Retina (tissue), 1 donor: ENCODE results near the gene TMEM18.
A peak's percentile ranks its signal among the peaks of the same experiment; 100 is the strongest.

Experiments
- DNase-seq: peaks from one replicate; pipeline ENCODE4 v3.0.0-alpha.2; 2016

TMEM18 gene

DNA sequence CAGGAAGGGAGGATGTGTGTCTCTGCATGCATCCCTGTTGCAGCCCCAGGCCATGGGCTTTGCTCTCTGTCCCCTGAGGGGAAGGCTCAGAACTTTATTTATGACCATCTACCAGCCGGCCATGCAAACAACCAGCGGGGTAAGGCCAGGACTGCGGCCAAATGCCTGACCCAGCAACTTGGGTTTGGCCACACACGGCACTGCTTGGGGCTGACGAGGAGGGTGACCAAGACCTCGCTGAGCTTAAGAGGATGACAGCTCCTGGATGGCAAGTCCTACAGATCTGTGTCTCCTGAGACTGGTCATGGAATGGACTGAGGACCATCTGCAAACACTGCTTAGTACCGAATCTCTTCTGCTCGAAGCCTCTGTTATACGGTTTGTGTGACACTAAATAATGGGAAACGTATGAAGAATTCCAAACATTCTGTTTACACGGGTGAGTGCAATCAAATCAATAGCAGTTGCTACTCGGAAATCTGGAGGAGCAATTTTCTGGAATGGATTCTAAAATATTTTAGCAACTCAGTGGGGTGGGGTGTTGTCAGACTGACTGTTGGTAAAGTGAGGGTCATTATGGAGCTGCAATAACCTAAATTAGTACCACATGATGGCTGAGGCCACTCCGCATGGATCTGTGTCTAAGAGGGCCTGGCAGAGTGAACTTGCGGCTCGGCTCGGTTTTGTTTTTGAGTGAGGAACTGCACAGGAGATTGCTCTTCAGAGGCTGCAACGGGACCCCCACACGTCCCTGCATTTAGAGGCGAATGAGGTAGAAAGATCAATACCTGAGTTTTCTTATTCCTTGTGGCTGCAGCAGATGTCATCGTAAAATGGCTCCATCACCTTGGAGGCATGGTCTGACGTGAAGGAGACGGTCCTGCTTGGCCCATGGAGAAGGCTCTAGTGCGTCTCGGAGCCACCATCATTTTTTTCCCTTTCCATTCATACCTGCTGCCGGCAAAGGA is 26.6 kb downstream of the TMEM18 start:
- DNase-seq = no peak

DNA sequence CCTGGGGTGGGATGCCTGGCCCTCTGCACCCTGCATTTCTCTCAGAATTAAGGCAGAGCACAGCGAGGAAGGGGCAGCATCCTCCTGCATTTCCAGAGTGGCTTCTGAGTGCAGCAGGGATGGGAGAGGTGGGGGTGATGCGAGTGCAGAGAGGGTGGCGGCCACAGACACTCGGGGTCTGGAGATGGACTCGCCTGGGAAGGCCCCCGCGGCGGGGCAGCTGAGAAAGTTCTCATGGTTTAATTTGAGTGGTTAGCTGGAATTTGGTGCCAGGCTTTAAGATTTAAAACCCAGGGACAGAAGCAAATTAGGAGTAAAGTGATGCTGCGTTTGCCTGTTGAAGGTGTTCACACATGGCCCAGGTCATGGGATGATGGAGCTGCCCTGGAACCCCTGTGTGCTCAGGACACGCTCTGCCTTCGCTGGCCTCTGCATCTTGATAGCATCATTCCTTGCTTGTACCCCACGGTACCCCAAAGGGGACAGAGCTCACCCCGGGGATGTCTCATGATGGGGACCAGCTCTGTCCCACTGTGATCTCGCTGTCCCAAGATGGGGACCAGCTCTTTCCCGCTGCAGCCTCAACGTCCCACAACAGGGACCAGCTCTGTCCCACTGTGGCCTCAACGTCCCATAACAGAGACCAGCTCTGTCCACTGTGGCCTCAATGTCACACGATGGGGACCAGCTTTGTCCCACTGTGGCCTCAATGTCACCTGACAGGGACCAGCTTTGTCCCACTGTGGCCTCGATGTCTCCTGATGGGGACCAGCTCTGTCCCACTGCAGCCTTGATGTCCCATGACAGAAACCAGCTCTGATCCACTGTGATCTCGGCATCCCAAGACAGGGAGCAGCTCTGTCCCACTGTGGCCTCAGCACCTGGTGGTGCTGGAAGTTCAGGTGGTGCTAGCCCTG is 27.5 kb downstream of the TMEM18 start:
- DNase-seq = no peak

DNA sequence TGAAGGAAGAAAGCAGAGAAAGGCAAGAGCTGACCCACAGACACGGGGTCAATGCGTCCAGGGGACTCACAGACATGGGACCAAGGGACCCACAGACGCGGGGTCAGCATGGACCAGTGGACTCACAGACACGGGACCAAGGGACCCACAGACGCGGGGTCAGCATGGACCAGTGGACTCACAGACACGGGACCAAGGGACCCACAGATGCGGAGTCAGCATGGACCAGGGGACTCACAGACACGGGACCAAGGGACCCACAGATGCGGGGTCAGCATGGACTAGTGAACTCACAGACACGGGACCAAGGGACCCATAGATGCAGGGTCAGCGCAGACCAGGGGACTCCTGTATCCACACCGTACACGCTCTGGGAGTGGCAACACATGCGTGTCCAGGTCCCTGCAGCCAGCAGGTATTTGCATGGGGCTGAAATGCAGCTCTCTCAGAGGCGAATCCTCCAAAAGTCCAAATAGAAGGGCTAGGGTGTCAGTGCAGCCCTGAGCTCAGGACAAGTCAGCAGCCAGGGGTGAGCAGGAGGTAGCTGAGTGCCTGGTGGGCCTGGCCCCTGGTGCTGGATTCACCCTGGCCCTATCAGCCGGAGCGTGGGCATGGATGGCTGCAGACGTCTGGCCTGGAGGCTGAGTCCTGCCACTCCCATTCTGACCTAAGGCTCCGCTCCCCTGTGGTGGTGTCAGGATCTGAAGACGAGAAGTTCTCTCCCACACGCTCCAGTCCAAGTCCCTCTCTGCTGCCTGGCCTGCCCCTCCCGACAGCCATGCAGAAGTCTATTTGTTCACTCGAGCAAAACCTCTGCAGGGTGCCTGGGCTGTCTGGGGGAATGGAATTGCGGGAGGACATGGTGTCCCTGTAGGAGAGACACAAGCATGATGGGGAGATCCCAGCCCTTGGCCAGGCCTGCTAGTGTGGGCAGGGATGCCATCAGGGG is 28.5 kb downstream of the TMEM18 start:
- DNase-seq = peak; percentile 61

DNA sequence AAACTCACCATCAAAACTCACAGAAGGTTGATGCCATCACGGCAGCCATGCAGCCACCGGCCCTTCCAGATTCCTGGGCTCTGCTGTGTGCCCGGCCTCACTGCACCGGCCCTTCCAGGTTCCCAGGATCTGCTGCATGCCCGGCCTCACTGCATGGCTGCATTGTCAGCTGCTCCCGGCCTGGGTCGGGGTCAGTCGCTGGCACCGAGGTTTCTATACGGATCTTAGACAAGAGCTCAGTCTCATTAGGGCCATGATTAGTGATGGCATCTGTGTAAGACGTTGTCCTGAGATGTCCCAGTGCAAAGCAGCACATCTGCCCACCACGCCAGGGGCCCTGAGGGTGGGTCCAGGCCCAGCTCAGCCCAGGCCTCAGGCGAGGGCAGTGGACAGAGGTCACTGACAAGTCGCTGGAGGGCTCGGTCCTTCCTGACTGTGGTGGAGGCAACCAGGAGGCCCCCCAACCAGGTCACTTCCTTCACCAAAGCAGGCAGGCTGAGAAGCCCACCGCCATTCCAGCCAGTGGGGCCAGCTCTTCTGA is 29.4 kb downstream of the TMEM18 start:
- no peak for DNase-seq

DNA sequence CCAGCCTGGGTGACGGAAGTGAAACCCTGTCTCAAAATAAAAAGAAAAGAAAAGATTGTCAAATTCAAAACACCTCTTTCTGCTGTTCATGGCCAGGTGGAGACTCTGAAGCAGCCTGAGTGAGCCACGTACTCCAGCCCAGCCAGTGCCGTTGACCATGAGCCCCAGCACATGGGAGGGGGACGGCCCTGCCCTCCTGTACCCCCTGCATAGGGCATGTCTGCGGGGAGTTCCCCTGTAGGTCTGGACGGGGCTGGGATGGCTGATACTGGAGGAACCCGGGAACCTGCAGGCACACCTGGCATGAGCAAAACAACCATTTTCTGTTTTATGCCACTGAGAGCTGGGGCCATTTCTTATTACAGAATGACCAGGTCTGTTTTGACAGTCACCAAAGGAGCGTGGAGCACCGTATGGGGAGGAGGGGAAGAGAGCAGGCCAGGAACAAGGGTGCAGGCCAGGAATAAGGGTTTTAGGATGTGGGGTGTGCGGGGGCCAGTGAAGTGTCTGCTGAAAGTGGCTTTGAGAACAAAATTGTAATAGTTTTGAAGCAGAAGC is 30.1 kb downstream of the TMEM18 start:
- DNase-seq = no peak

DNA sequence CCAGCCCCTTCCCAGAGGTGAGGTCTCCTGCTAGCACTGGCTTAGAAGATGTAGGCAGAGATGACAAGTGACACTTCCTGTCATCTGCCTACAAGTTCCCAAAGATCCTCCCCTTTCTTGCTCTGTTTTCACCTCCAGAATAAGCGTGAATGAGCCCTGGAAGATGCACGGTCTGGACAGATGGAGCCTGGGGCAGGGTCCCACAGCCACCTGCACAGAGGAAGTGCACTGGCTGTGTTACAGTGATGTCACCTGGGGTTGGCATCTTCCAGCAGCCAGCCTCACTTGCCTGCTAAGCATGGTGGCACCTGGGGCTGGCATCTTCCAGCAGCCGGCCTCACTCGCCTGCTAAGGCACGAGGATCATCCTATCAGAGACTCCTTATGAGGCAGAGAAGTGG is 32.3 kb downstream of the TMEM18 start:
- DNase-seq = no peak

DNA sequence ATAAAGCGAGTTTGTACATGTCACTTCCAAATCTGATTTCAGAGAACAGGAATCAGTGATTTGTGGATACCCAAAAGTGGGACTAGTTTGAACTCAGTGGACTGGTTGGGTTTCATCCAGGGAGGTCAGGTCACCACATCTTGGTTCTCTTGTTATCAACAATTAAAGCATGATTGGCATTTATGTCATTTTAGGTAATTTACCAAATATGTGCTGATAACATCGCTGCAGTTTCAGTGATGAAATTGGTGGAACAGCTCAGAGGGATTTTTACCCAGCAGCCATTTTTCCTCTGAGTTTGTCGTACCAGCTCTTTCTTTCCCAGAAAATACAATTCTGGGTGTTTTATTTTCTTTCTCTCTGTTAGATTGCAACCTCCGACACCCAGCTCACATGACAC is 33.4 kb downstream of the TMEM18 start:
- no peak for DNase-seq

DNA sequence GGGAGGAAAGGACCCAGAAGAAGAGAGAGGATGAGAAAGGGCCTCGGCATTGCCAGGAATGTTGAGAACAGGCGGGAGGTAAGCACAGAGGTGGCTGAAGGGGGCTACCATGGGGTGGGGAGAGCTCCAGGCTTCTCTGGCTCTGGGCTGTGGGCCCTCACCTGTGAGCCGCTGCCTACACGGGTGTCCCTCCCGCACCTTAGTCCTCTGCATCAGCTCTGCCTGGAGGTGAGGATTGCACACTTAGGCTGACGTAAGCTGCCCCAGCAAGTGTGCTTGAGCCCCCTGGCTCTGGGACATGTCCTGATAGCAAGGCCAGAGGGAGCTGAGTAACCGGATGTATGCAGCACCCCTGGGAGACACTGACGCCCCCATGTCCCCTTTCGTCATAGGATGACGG is 33.9 kb downstream of the TMEM18 start:
- DNase-seq = no peak

DNA sequence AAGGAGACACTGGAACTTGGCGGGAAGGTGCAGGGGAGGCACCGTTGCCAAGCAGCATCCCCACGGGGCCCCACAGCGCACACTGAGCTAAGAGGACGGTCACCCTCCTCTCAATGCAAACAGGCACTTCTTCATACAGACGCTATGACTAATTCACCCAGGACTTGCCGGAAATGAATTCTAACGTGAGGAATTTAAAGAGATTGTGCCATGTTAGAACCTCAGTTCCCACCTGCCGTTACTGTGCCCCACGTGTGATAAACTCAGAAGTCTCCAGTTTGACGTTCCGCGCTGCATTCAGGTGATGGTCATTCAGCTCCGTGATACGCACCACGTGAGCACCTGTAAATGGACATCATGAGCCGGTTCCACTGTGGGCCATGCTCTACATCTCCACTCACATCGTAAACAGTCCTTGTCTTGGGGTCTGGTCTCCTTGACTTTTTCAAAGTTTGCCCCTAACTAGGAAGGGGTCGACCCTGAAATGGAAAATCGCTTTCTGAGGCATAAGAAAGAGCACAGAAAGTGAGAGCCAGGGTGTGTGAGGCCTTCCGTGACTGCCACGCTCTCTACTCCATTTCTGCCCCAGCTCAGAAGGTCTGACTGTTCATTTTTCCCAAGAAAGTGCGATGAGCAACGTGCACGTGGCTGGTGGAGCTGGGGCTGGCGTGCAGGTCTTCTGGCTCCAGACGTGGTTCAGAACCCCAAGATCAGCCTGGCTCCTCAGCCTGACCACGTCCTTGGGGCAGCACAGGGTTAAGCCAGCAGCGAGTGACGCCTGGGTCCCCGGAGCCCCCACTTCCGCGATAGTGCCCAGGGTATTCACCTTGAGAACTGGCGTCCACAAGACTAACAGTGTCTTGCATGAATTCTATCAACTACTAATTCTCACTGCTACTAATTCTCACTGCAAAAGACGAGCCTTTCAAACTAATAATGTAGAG is 35.1 kb downstream of the TMEM18 start:
- no peak for DNase-seq

DNA sequence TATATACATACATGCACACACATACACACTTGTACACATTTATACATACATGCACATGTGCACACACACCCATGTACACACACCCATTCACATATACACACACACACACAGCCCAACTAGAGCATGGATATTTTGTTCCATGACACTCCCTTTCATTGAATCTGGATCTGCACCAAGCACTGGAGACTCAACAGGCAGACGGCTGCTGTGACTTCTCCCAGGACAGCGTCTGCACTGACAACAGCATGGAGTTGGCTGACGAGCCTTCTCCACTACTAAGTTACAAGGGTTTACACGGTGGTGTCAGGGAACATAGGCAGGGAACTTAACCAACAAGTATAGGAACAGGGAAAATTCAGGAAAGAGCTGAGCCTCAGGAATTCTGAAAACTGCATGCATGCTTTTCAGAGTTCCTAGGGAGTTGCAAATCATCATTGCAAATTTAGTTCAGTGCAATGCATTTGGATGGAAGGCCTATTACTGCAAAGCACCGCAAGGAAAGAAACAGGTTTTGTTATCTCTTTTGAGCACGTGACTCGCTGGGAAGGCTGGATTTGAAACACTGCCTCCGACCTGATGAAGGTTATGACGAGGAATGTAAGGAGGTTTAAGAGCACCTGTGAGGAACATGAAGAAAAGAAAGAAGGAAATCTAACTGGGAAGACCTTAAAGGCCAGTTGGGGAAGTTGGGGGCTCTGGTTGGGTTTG is 35.9 kb downstream of the TMEM18 start:
- DNase-seq = peak; percentile 0

DNA sequence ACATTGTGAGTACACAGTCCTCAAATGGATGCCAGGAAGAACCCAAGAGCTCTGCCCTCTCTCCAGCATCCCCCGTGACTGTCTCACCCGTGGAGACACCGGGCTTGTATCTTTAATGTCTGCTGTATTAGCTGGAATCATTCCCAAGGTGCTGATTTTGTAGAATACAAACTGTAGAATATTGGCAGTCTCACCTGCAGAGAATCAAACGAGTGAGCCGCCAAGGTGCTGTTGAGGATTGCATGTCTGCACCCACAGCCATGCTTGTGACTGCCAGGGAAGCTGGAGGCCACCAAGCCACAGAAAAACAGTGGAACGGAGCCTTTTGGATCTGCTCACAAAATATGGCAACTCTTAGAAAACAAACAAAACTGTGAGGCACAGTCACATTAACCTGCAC is 37.5 kb downstream of the TMEM18 start:
- DNase-seq = no peak

DNA sequence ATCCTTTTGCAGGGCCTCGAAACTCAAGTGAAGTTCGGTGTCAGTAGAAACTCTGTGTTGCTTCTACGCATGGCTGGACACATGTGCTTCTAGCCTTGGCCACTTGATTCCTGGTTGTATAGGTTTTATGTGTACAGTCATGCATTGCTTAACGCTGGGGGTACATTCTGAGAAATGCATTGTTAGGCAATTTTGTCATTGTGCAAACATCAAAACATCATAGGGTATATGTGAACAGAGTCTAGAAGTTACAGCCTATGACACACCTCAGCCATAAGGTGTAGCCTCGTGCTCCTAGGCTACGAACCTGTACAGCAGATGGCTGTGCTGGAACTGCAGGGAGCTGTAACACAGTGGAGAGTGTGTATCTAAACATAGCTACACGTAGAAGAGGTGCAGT is 39.4 kb downstream of the TMEM18 start:
- no peak for DNase-seq

DNA sequence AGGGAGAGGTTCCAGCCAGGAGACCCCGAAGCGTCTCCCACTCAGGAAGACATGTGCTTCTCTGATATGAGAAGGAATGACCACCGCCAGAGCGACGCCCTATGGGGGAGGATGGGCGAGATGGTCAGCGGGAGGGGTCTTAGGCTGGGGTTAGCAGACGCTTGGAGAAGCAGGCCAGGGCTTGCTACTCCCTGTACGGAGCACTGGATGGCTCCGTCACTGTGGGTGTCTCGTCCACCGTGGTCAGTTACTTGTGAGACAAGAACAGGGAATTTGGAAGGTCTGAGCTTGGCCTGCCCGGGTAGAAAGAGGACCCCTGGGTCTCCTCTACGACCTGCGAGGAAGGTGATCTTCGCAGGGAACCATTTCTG is 39.8 kb downstream of the TMEM18 start:
- no peak for DNase-seq

DNA sequence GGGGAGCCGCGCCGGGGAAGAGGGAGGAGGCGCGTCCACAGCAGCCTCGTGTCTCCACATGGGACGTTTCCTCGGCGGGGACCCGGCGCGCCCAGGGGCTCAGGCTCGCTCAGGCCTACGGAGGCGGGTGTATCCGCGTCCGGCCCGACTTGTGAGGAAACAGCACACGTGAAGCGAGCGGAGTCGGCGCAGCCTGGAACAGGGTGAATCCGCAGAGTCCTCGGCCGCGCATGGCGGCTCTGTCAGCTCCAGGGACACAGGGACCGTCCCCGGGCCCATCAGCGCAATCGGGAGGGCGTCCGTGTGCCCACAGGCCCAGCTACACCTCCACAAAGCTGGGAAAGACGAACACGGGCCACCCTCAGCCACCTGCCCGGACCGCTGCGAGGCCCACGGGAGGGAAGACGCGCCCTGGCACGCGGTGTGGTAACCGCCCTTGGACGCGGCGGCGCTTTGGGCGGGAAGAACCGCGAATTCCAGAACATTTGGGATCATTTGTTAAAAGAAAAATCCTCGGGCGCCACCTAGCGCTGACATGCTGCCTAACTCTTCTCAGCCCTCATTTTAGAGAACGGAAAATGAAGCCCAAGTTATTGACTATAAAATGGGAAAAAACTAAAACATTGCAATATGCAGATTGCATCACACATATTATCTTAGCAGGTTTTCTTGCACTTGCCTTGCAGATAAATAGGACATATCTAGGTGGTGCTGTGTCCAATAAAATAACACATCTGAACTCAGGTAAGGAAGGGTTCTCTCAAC is 40.4 kb downstream of the TMEM18 start:
- DNase-seq = peak; percentile 90

DNA sequence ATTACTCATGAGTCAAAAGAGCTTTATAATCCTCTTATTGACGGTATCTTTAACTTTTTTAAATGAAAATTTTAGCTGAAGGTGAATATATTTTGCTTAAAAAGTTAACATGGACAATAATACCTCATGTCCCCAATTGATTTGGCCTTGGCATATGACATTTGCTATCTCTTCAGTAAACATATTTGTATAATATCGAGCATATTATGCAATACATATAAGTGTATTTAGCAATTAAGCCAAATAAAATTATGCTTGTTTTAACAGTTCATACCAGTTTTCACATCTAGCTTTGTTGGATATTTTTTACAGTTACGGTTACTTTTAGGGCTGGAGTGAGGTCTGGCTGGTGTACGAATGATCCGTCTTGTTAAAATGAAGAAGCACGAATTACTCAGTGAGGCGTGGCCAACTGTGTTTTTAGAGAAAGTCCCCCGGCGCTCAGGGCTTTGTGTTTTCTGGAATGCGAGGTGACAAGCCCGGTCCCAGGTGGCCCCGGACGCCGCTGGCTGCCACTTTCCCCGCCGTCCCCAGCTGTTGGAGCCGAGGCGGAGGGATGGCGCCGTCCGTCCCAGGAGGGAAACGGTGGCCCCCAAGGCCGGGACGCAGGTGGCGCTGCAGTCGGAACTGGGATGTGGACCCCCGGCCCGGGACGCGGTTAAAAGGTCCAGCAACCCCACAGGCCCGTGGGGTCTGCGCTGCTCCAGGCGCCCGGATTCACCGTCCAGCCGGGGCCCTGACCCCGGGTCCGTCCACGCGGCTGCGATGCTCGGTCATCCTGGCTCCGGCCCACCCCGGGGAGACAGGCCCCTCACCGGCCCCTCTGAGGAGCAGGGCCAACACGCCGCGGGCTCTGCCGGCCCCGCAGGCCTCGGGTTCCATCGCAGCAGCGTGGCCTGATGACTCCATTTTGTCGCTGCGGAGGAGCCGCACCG is 41.3 kb downstream of the TMEM18 start:
- DNase-seq = peak; percentile 65

DNA sequence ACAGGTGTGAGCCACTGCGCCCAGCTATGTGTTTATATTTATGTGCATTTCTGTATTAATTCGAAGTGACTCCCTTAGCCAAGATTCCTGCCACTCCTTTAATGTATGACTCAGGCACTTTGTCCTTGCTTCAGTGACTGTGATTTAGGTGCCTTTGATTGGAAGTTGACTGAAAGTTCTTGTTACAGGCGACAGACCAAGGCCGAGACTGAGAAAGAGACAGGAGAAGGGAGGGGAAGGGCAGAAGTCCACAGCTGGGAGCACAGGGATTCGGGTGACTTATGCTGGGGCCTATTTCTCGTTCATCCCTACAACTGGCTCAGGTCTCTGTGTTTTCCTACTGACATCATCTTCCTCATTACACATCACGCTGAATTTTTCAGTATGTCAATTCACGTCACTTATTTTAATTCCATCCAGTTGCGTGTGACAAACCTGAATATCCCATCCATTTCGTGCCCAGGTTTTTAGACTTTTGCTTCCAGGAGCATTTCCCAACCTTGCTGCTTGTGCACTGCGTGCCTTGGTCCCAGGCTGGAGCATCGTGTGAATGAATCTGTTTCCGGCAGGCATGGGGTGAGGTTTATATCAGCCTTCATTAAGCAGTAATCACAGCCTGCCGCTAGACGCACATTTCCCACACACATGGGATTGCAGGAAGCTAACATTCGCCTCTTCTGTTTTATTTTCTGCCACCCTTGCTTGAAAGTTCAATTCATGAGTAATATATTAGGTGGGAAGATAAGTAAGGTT is 42.4 kb downstream of the TMEM18 start:
- DNase-seq = peak; percentile 26

DNA sequence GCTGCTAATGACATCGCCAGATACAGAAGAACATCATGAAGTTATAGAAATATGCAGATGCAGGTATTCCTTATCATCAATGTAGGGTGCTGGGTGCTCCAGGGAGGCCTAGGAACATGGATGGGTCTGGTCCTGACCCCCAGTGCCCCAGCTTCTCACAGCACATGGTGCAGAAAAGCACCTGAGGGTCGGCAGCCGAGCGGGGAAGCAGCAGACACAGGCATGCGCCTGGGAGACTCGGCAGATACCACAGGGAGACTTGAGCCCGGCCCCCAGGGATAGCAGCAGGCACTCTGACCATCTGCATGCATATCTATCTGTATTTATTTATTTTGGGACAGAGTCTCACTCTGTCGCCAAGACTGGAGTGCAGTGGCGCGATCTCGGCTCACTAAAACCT is 43.2 kb downstream of the TMEM18 start:
- DNase-seq = no peak
